Stimulated activated CD4-positive, alpha-beta T cell treated with anti-CD3 and anti-CD28 coated beads, Interleukin-1b, Interleukin-23, amount 100 ng/mL, for 4 hours (primary cell): Measurements from ENCODE around the gene USP20.

Source experiments
- DNase-seq, 2 donors: peaks; one replicate each; pipeline ENCODE4 v3.0.0-alpha.2; 2020; ENCODE audit warnings: low read depth in 2 of 2

Gene USP20

GRCh38 chr9:129918296-129918950 lies 83.2 kb downstream of the USP20 start:
- no peak for DNase-seq

GRCh38 chr9:129919277-129919676 lies 84.0 kb downstream of the USP20 start:
- no peak for DNase-seq

- no peak for DNase-seq
Observed at GRCh38 chr9:129919841-129920240, 84.6 kb downstream of the USP20 start.

- DNase-seq: no peak
Observed at GRCh38 chr9:129921905-129922304, 86.6 kb downstream of the USP20 start.

- DNase-seq: no peak
Observed at GRCh38 chr9:129923589-129923988, 88.3 kb downstream of the USP20 start.

- no peak for DNase-seq
Observed at GRCh38 chr9:129929496-129930125, 94.4 kb downstream of the USP20 start.

- no peak for DNase-seq
Observed at GRCh38 chr9:129930743-129931142, 95.5 kb downstream of the USP20 start.
